H1 (cell line): ENCODE results near the gene KRTAP4-12. TPM values are rescaled to one million over a fixed set of nuclear protein-coding genes. Genes with fewer than 3 reads are reported as not detected.
"Not testable (repeated sequence)": the region's sequence is repeated elsewhere in the genome, so short reads cannot be mapped to it uniquely, and the experiment has no call there.

ENCODE experiments used
- CTCF ChIA-PET: fragments of 300-600 bp; sonication (Branson Sonifier 250); formaldehyde crosslinking; loops from one replicate; lab custom pipeline; 2021; ENCODE audit not compliant: partially characterized antibody; lab: Charles Lee
- POLR2A ChIA-PET: fragments of 300-600 bp; sonication (Branson Sonifier 250); formaldehyde crosslinking; loops from one replicate; lab custom pipeline; 2021; ENCODE audit warnings: inconsistent platforms; ENCODE audit not compliant: partially characterized antibody; lab: Charles Lee
- DNase-seq, 2 experiments: peaks; one replicate each; pipeline versions ENCODE4 v3.0.0 to v3.0.0-alpha.2; 2010 to 2022; ENCODE audit warnings: low spot score in 2 of 2, low read depth in 1 of 2, mixed read lengths in 1 of 2
- FAIRE-seq: peaks from 2 replicates; lab custom pipeline; 2011; peaks lifted over from hg19 to GRCh38; lab: Jason Lieb, UNC
- H2AFZ ChIP-seq: 2 replicates; pipeline ENCODE4 v1.8.1; 2012; ENCODE audit warnings: low read length, inconsistent platforms
- H2AK5ac ChIP-seq: 2 replicates; pipeline ENCODE4 v1.6.1; 2013; ENCODE audit warnings: low read depth, low read length
- H2BK120ac ChIP-seq: replicated peaks from 2 replicates; pipeline ENCODE3; 2013; ENCODE audit warnings: low read depth, low read length, inconsistent platforms
- H2BK12ac ChIP-seq: 2 replicates; pipeline ENCODE4 v1.6.1; 2013; ENCODE audit warnings: low read depth, low read length
- H2BK15ac ChIP-seq: 2 replicates; pipeline ENCODE4 v1.6.1; 2013; ENCODE audit warnings: low read length
- H2BK20ac ChIP-seq: 2 replicates; pipeline ENCODE4 v1.6.1; 2013; ENCODE audit warnings: low read length
- H2BK5ac ChIP-seq: 2 replicates; pipeline ENCODE4 v1.6.1; 2013; ENCODE audit warnings: low read depth, low read length
- H3K14ac ChIP-seq: 2 replicates; pipeline ENCODE4 v1.6.1; 2013; ENCODE audit warnings: inconsistent platforms; ENCODE audit not compliant: insufficient read length
- H3K18ac ChIP-seq: 2 replicates; pipeline ENCODE4 v1.6.1; 2013; ENCODE audit warnings: low read length; ENCODE audit errors: extremely low read depth
- H3K23ac ChIP-seq: 2 replicates; pipeline ENCODE4 v1.6.1; 2013; ENCODE audit warnings: inconsistent platforms; ENCODE audit not compliant: insufficient read length
- H3K23me2 ChIP-seq: 2 replicates; pipeline ENCODE4 v1.6.1; 2013; ENCODE audit warnings: low read depth, low read length
- H3K27ac ChIP-seq: 2 replicates; pipeline ENCODE4 v1.6.1; 2011; ENCODE audit warnings: low read depth, low read length, inconsistent platforms
- H3K27me3 ChIP-seq, 4 experiments: replicated peaks in 1 of 4; 1 replicate in 1 of 4; 2 replicates in 3 of 4; pipeline versions ENCODE4 v1.6.1 to v1.8.1; 2011 to 2013; ENCODE audit warnings: low read length in 3 of 4, mild to moderate bottlenecking in 3 of 4, inconsistent platforms in 2 of 4, mixed read lengths in 2 of 4, moderate library complexity in 1 of 4; ENCODE audit not compliant: control insufficient read depth in 3 of 4, insufficient read depth in 3 of 4; ENCODE audit errors: extremely low read depth in 1 of 4
- H3K36me3 ChIP-seq, 4 experiments: 2 replicates each; pipeline versions ENCODE4 v1.6.1 to v1.8.1; 2011 to 2013; ENCODE audit warnings: mild to moderate bottlenecking in 4 of 4, low read length in 3 of 4, moderate library complexity in 2 of 4, control low read depth in 1 of 4, inconsistent platforms in 1 of 4; ENCODE audit not compliant: insufficient read depth in 4 of 4, control insufficient read depth in 2 of 4
- H3K4ac ChIP-seq: replicated peaks from 2 replicates; pipeline ENCODE3; 2013; ENCODE audit warnings: low read length, low read depth, mixed read lengths, inconsistent platforms; ENCODE audit not compliant: insufficient read length
- H3K4me1 ChIP-seq, 4 experiments: replicated peaks in 1 of 4; 1 replicate in 1 of 4; 2 replicates in 3 of 4; pipeline versions ENCODE4 v1.6.1 to v1.8.1; 2011 to 2013; ENCODE audit warnings: low read length in 3 of 4, inconsistent platforms in 2 of 4, mixed read lengths in 1 of 4; ENCODE audit not compliant: insufficient read depth in 4 of 4, control insufficient read depth in 3 of 4
- H3K4me2 ChIP-seq, 2 experiments: 2 replicates each; pipeline versions ENCODE4 v1.6.1 to v1.8.1; 2011 to 2013; ENCODE audit warnings: low read depth in 2 of 2, low read length in 2 of 2, control low read depth in 1 of 2, inconsistent platforms in 1 of 2, mild to moderate bottlenecking in 1 of 2; ENCODE audit not compliant: insufficient read depth in 1 of 2
- H3K4me3 ChIP-seq, 4 experiments: fragments of 200-600, 300-600 bp in 1 of 4; sonication (generic), shearing (Covaris generic), sonication (Bioruptor Twin) in 1 of 4; 2 replicates each; pipeline versions ENCODE4 v1.5.1 to v1.8.1; 2011 to 2016; ENCODE audit warnings: low read length in 4 of 4, low read depth in 3 of 4, control low read depth in 2 of 4, inconsistent platforms in 2 of 4, mild to moderate bottlenecking in 2 of 4, mixed read lengths in 1 of 4, moderate library complexity in 1 of 4; ENCODE audit not compliant: insufficient read depth in 2 of 4; ENCODE audit errors: extremely low read depth in 1 of 4
- H3K56ac ChIP-seq: replicated peaks from 2 replicates; pipeline ENCODE3; 2013; ENCODE audit warnings: low read depth, mild to moderate bottlenecking, mixed read lengths, low read length, inconsistent platforms; ENCODE audit not compliant: insufficient read length
- H3K79me1 ChIP-seq: 2 replicates; pipeline ENCODE4 v1.6.1; 2013; ENCODE audit warnings: low read depth, low read length, control low read depth
- H3K79me2 ChIP-seq, 2 experiments: 2 replicates each; pipeline versions ENCODE4 v1.6.1 to v1.8.1; 2012 to 2013; ENCODE audit warnings: low read length in 2 of 2, mild to moderate bottlenecking in 2 of 2, inconsistent platforms in 1 of 2; ENCODE audit not compliant: insufficient read depth in 2 of 2, control insufficient read depth in 1 of 2
- H3K9ac ChIP-seq, 4 experiments: replicated peaks in 1 of 4; 1 replicate in 1 of 4; 2 replicates in 3 of 4; pipeline versions ENCODE4 v1.6.1 to v1.8.1; 2011 to 2013; ENCODE audit warnings: low read depth in 3 of 4, low read length in 3 of 4, control low read depth in 2 of 4, mild to moderate bottlenecking in 2 of 4, moderate library complexity in 2 of 4, inconsistent platforms in 1 of 4; ENCODE audit errors: extremely low read depth in 1 of 4
- H3K9me3 ChIP-seq, 2 experiments: 2 replicates each; pipeline versions ENCODE4 v1.6.1 to v1.8.1; 2012 to 2013; ENCODE audit warnings: mild to moderate bottlenecking in 2 of 2, moderate library complexity in 2 of 2, control low read depth in 1 of 2, inconsistent platforms in 1 of 2, low read depth in 1 of 2, low read length in 1 of 2, mixed read lengths in 1 of 2; ENCODE audit not compliant: insufficient read depth in 2 of 2
- H4K20me1 ChIP-seq, 2 experiments: replicated peaks in 1 of 2; 2 replicates each; pipeline versions ENCODE3 to v1.8.1; 2011 to 2013; ENCODE audit warnings: inconsistent platforms in 2 of 2, low read length in 2 of 2, mild to moderate bottlenecking in 1 of 2; ENCODE audit not compliant: insufficient read depth in 2 of 2, control insufficient read depth in 1 of 2
- H4K5ac ChIP-seq: 2 replicates; pipeline ENCODE4 v1.6.1; 2013; ENCODE audit warnings: low read length, low read depth, mixed read lengths, inconsistent platforms; ENCODE audit not compliant: insufficient read length
- H4K8ac ChIP-seq: 2 replicates; pipeline ENCODE4 v1.8.0; 2013; ENCODE audit warnings: mild to moderate bottlenecking, moderate library complexity, low read length, inconsistent platforms; ENCODE audit not compliant: insufficient read depth; ENCODE audit errors: extremely low read depth
- H4K91ac ChIP-seq: replicated peaks from 2 replicates; pipeline ENCODE3; 2013; ENCODE audit warnings: low read length, mixed read lengths, inconsistent platforms; ENCODE audit not compliant: insufficient read length
- WGBS, 2 experiments: shearing (Covaris generic) in 1 of 2; methylation state at CpG; one replicate each; pipeline versions ENCODE4 v1.1.6 to v1.1.7; 2013 to 2015; ENCODE audit warnings: low lambda C conversion rate in 2 of 2, mixed read lengths in 2 of 2, inconsistent platforms in 1 of 2, low coverage in 1 of 2, missing lambda C conversion rate in 1 of 2; ENCODE audit not compliant: insufficient replicate concordance in 2 of 2, insufficient coverage in 1 of 2, insufficient read length in 1 of 2; ENCODE audit errors: extremely low coverage in 1 of 2, missing lambda C conversion rate in 1 of 2; 5-methylcytosine and 5-hydroxymethylcytosine counted together
- polyA plus RNA-seq, 7 experiments: library from polyadenylated mRNA; depleted of rRNA in 3 of 7; stranded (reverse) in 5 of 7; unstranded in 2 of 7; fragments of >200 nt in 5 of 7; fragments of 200-250 nt in 2 of 7; gene quantifications; 1 replicate in 5 of 7; 2 replicates in 1 of 7; 4 replicates in 1 of 7; pipeline versions ENCODE4 v1.2.1 to v1.2.3, GENCODE V29; 2011 to 2013; ENCODE audit warnings: missing spikeins in 2 of 7, mixed read lengths in 2 of 7
- total RNA-seq: library from RNA; stranded (reverse); fragmentation: NEBNext Ultra II Directional; extraction: Animal tissue kit (Norgen Biotek cat#: 25700); gene quantifications from 2 replicates; pipeline ENCODE4 v1.2.1, GENCODE V29; 2021

KRTAP4-12 gene
- total and polyA plus RNA-seq, 2 of the 8 experiments (the other 6 are each of a cell fraction or from before 2014, with no cell fraction given), result not detected

GRCh38 chr17:41105347-41105746, 18.6 kb downstream of the KRTAP4-12 start, which contains the start of gene KRTAP4-9:
TSS of gene KRTAP4-9 (plus strand) at chr17:41105389. CDS start at chr17:41105389, 0 bp downstream.
- not testable (repeated sequence) for H3K27ac ChIP-seq, DNase-seq

GRCh38 chr17:41104386-41105038, 19.5 kb downstream of the KRTAP4-12 start:
- H4K8ac ChIP-seq, H3K4me2 ChIP-seq, H3K9me3 ChIP-seq, H2BK12ac ChIP-seq, H3K79me2 ChIP-seq, FAIRE-seq, H3K27ac ChIP-seq, H2BK120ac ChIP-seq, CTCF ChIA-PET, H3K14ac ChIP-seq, H2BK5ac ChIP-seq, H2BK15ac ChIP-seq, H4K91ac ChIP-seq, H3K9ac ChIP-seq, H3K56ac ChIP-seq, H3K27me3 ChIP-seq, H3K4me1 ChIP-seq, H3K4ac ChIP-seq, POLR2A ChIA-PET, H2AK5ac ChIP-seq, H4K20me1 ChIP-seq, H3K4me3 ChIP-seq, H2AFZ ChIP-seq, H3K18ac ChIP-seq, H3K23ac ChIP-seq, H4K5ac ChIP-seq, H3K36me3 ChIP-seq, H3K23me2 ChIP-seq, DNase-seq, H3K79me1 ChIP-seq, H2BK20ac ChIP-seq: not testable (repeated sequence)
- WGBS, 2 experiments, result 93% methylated on average over 2 of the region's 2 CpGs; no CpG with 5 or more reads in 1 of the 2 experiments

More at GRCh38 chr17:41105347-41105746, 18.6 kb downstream of the KRTAP4-12 start, which contains the start of gene KRTAP4-9:
- POLR2A ChIA-PET, H3K79me1 ChIP-seq, H3K18ac ChIP-seq, H2AK5ac ChIP-seq, H3K4me2 ChIP-seq, H2BK12ac ChIP-seq, H3K9me3 ChIP-seq, H4K8ac ChIP-seq, H4K20me1 ChIP-seq, H3K9ac ChIP-seq, H2BK20ac ChIP-seq, H2BK5ac ChIP-seq, H3K36me3 ChIP-seq, H3K56ac ChIP-seq, H2BK120ac ChIP-seq, H3K4ac ChIP-seq, H3K4me3 ChIP-seq, H2BK15ac ChIP-seq, H4K5ac ChIP-seq, H3K14ac ChIP-seq, CTCF ChIA-PET, H3K23me2 ChIP-seq, H2AFZ ChIP-seq, H3K79me2 ChIP-seq, H3K23ac ChIP-seq, FAIRE-seq, H3K4me1 ChIP-seq, H3K27me3 ChIP-seq, H4K91ac ChIP-seq: not testable (repeated sequence)
- 78% methylated on average over 7 of the region's 10 CpGs; no CpG with 5 or more reads in 1 of the 2 experiments for WGBS, 2 experiments
